GM21360 (cell line): ENCODE results near the gene RIN1.
"Not testable (repeated sequence)": the region's sequence is repeated elsewhere in the genome, so short reads cannot be mapped to it uniquely, and the experiment has no call there.

Experiments used
- ATAC-seq: cut with Tn5 transposase; IDR thresholded peaks from one replicate; pipeline ENCODE4 v1.9.1; 2021; ENCODE audit warnings: mild to moderate bottlenecking, moderate library complexity; ENCODE audit not compliant: unreplicated experiment

The RIN1 gene

DNA sequence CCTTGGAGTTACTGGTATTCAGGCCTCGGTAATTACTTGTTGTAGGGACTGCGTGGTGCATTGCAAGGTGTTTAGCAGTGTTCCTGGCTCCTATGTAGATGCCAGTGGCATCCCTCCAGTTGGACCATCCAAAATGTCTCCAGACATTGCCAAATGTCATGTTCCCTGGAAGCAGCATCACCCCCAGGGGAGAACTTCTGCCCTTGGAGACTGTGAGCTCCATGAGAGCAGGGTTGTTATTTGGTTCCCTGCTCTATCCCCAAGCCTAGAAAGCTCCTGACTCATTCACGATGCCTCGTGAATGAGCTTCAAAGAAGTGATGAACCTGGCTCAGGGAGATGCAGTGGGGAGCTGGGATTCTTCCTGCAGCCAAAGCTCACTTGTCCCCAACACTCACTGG is 14.6 kb downstream of the RIN1 start:
- ATAC-seq: no peak

DNA sequence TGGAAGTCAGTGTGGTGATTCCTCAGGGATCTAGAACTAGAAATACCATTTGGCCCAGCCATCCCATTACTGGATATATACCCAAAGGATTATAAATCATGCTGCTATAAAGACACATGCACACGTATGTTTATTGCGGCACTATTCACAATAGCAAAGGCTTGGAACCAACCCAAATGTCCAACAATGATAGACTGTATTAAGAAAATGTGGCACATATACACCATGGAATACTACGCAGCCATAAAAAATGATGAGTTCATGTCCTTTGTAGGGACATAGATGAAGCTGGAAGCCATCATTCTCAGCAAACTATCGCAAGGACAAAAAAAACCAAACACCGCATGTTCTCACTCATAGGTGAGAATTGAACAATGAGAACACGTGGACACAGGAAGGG is 15.5 kb downstream of the RIN1 start:
- ATAC-seq: not testable (repeated sequence)

DNA sequence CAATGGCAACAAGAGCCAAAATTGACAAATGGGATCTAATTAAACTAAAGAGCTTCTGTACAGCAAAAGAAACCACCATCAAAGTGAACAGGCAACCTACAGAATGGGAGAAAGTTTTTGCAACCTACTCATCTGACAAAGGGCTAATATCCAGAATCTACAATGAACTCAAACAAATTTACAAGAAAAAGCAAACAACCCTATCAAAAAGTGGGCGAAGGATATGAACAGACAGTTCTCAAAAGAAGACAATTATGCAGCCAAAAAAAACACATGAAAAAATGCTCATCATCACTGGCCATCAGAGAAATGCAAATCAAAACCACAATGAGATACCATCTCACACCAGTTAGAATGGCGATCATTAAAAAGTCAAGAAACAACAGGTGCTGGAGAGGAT is 15.9 kb downstream of the RIN1 start:
- ATAC-seq: not testable (repeated sequence)

DNA sequence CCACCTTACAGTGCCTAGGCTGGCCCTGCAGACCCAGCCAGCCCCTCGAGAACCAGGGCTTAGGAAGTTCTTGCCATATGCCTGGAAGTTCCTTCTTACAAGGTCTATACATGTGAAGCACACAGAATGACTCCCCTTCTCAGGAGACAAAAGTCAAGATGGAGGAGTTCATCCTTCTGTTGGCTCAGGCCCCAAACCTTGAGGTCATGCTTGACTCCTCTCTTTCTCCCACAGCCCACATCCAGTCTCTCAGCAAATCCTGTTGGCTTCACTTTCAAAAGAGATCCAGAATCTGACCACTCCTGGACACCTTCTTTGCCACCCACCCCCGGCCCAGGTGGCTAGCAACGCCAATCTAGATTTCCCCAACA is 17.6 kb downstream of the RIN1 start:
- ATAC-seq: no peak

DNA sequence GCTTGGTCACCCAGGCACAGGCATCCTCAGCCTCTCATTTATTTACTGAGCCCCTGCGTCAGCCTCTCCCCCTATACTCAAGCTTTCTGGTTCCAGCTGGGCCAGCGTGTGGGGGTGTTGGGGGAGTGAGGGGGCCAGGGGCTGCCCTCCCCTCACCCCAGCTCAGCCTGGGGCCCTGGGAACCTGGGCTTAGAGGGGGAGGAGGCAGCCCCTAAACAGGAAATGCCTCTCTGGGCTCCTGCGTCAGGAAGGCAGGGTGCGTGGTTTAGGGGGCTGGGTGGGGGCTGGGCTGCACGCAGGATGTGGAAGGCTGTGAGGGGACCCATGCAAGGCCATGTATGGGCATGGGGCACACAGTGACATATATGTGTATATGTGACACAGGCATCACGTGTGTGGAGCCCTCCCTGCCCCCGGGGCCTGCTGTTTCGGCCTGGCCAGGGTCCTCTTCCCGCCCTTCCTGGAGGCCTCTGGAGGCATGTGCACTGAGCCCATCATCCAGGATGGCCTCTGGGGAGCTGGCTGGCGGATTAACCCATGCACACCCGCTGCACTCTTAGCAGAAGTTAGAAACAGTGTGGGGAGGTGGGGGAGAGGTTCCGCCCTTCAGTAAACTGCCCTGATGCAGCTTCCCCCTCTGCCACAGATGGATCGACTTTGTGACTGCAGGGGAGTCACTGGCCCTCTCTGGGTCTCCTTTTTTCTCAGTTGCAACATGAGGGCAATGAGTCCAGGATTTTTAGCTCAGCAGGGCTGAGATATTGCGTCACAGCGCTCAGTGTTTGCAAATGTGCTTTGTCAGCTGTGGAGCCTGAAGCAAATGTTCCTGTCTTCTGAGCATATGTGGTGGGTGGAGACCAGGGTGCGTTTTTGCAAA is 18.3 kb downstream of the RIN1 start:
- ATAC-seq: no peak

DNA sequence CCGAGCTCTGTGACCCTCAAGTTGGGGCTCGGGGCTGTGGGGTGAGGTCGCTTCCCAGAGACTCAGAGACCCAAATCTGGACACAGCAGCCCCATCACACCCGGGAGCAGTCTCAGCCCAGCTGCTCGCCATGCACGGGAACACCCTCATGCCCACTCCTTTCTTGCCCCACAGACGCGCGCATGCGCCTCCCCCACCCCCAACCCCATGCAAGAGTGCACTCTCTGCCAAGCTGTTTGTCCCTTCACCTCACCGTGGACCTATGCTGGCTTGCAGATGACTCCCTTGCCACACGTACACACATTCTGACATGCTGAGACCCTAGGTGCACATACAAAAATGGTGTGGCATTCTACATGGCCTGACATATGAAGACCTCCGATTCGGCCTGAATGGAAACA is 18.9 kb downstream of the RIN1 start:
- no peak for ATAC-seq

DNA sequence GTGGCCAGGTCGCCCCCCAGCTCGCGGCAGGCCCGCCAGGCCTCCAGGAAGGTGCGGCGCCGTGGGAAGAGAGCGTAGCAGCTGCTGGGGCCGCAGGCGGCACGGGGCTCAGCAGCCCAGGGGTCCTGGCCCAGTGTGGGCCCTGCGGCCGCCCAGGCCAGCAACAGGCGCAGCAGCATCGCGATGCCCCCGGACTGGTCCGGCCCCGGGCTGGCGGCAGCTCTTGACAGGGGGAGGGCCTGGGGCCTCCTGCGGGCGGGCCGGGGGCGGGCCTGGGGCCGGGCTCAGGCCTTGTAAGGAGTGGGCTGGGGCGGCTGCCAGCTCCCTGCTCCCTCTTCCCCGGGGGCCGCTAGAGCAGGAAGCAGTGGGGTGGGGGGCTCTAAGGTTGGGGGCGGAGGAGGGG is 19.4 kb downstream of the RIN1 start, which contains the start of gene CD248:
TSS of gene CD248 (minus strand) at position 196 of the 403 bp plus-strand sequence. CDS start at position 179, 17 bp downstream.
- ATAC-seq: no peak

DNA sequence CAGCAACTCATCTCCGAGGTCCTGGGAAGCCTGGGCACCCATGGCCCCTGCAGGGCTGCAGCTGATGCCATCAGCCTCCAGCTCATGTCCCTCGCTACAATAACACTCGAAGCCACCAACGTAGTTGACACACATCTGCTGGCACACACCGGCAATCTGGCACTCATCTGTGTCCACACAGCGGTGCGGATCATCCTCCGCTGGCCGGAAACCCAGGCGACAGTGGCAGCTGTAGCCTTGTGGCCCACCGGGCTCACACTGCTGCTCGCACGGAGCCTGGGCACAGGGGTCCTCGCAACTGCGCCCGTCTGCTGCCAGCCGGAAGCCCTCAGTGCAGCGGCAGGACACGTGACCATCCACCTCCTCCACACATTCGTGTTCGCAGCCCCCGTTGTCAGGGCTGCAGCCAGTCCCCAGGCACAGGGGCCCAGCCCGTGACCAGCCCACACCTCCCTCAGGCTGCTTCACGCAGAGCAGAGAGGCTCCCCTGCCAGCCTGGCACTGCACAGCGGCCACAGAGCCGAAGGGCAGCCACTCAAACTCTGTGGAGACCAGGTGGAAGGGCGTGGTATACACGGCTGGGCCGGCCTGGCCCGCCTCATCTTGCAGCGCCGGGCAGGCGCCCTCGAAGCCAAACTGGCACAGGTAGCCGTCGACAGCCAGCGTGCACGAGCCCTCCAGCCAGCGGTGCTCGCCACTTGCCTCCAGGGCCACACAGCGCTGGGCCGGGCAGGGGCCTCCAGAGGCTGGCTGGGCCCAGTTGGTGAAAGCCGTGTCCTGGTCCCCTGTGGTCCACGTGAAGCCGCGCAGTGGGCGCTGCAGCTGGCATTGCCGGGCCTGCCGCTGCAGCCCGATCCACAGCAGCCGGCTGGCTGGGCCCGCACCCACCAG is 20.1 kb downstream of the RIN1 start:
- no peak for ATAC-seq

DNA sequence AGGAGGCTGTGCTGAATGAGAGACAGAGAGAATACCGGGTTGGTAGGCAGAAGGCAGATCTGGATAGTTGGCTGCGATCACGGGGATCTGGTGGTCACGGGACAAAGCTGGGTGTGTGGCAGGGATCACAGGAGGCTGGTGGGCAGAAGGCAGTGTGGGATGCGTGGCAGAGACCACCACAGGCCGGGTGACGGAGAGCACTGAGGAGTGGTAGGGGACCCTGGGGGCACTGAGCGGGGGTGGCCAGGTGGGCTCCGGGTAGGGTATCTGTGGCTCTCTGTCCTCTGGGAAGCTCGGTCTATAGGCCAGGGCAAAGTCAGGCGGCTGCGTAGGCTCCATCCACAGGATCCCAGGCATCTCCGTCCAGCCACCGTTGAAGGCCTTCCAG is 20.7 kb downstream of the RIN1 start:
- ATAC-seq: no peak

DNA sequence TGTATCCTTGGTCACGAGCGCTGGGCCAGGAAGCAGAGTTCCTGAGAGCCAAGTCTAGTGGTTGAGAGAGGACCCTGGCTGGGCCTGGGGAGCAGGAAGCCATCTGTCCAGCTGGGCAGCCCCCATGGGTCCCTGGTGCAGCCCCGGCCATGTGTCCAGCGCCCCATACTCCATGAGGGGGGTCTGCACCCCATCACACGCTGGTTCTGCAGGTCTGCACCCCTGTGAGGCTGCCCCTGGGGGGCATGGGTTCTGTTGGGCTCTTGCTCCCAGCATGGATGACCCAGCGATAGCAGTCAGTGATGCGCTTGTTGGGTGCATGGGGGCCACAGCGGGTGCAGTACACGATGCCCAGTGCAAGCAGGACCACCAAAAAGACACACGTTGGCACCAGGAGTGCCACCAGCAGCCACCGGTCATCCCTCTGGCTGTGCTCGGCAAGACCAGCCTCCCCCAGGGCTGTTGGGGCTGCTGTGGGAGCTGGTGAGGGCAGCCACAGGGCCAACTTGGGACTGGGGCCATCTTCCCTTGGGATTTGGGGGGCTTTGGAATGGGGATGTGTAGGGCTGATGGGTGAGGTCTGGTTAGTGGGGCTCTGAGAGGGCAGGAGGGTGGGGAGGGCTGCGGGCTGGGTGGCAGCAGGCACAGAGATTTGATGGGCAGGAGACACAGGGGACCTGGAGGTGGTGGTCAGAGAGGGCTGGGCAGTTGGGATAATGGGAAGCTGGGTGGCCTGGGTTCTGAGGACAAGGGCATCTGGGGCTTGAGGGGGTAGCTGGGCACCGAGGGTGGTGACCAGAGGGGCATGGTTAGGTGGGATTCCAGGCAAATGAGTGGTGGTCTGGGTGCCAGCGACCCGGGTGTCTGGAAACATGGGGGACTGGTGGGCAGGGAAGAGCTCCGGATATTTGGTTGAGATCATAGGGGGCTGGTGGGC is 21.4 kb downstream of the RIN1 start:
- no peak for ATAC-seq

DNA sequence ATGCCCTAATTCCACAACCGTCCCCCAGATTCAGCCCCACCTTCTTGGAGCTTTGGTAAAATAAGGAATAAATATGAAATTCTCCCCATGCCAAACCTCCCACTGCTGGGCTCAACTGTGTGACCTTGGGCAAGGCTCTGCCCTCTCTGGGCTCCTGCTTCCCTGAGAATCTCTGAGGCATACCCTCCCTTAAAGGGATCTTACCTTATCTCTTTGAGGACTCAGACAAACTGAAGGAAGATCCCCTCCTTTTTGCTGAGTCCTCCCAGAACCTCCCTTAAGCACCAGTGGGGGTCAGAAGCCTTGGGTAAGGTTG is 22.1 kb downstream of the RIN1 start:
- no peak for ATAC-seq

DNA sequence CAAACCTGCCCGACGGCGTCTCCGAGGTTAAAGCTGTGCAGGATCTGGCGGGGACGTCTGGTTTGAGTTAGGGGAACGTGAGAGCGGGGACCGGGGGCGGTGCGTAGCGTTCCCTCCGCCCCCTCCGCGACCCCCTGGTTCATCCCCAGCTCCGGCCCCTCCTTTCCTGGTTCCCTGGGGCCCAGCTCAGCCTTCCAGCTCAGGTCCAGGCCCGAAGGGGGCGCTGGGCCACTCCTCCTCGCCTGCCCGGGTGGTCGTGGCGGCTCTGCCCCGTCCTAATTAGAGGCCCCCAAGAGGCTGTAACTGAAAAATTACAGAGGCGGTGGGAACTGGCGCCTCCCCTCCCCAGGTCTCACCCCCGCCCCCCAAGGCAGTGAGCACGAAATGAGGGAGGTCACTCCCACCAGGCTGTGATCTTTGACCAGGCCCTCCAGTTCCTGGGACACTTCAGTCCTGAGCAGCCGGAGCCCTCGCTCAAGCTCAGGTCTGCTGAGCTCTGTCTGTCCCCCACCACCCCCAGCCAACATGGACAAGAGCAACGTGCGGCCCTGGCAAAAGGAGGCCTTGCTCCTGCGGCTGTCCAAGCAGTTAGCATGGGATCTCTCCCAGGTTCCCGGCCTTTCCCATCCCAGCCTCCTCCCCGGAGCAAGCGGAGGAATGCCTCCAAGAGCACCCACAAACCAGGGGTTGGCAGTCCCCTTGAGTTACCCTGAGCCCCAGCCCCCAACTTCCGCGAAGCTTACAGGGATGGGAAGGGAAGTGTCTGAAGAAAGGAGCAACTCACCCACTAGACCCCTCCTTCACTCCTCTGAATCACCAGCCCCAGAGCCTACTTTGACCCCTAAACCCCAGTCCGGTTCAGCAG is 22.7 kb downstream of the RIN1 start:
- no peak for ATAC-seq

DNA sequence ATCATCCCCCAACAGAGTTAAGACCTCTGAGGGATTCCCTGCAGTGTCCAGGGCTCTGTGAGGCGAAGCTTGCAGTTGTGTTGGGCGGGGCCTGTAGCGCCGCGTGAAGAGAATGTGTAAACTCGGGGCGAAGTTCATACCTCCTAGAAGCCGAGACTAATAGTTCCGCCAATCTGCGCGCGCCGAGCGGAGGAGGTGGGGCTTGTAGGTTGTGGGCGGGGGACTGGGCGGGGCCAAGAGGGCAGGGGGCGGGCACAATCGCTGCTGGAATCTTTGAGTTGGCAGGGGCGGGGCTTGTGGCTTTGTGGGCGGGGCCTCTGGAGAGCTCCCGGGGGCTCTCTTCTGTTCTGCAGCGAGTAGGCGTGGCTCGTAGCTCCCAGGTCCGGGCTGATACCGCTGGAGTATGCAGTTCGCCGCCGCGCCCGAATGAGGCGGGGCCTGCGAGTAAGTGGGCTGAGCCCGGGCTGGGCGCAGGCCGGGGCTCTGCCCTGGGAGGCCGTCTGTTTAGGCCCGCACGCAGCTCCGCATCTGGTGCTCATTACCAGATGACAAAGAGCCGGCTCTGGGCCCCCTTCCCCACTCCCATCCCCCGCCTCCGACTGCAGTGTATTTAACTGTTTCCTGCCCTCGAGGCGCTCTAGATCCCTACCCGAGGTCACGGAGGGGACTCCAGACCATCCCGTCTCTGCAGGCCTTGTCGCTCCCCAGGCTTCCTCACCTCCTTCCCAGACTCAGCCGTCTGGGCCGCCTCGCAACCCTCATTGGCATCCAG is 23.5 kb downstream of the RIN1 start:
- peak; percentile 65 for ATAC-seq

DNA sequence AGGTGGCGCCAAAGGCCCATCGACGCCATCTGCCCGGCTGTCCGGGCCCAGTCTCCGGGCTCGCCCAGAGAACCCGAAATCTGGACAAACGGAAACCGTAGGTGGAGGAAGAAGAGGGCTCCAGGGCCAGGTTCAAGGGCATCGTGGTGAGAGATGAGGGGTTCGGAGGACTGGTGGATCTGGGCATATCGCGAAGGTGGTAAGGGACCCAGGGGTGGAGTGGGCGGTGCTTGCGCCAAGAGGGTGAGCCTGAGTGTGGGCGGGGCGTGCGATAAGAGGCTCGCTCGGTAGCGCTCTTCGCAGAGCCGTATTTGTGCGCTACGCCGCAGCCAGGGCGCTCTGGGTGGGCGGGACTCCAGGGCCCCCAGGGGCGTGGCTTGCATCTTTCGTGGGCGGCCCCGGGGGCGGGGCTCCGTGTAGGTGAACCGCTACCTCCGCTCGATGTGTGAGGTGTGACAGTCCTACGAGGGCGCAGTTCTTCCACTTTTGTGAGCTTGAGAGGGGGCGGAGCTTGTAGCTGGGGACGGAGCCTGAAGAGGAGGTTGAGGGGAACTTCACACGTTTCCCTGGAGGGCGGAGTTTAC is 24.2 kb downstream of the RIN1 start:
- ATAC-seq: peak; percentile 42

DNA sequence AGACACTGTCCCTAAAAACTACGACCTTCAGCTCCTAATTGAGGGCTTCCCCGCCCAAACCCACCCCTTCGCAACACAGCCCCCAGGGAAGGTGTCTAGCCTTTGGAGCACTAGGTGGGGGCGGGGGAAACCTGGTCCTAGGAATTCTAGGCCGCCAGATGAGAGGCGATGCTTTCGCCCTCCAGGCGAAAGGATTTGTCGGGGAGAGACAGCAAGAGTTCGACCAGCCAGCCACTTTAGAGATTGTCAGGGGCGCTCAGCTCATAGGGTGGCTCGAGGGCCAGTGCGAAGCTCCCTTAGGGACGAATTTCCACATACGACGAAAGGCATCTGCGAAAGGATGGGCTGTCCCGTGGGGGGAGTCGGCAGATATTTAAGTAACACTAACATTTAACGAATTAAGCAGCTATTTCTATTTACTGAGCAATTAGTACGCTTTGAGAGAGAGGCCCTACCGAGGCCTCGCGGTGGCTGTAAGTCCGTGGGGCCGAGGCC is 24.7 kb downstream of the RIN1 start:
- no peak for ATAC-seq

DNA sequence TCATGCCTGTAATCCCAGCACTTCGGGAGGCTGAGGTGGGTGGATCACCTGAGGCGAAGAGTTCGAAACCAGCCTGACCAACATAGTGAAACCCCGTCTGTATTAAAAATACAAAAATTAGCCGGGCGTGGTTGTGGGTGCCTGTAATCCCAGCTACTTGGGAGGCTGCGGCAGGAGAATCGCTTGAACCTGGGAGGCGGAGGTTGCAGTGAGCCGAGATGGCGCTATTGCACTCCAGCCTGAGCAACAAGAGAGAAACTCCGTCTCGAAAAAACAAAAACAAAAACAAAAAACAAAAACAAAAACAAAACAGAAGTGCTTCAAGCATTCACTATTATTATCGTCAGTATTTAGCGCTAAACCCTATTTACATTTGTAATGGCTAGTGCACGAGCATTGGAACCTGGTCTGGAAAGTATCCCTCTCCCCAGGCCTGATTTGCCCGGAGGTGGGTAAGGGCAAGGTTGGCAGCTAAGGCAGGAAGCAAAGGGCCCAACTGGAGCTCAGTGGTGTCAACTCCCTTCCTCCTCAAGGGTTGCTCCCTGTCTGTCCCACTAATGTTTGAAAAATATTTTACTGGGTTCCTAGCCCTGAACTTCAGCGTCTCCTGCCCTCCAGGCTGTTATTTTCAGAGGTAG is 25.3 kb downstream of the RIN1 start:
- not testable (repeated sequence) for ATAC-seq

DNA sequence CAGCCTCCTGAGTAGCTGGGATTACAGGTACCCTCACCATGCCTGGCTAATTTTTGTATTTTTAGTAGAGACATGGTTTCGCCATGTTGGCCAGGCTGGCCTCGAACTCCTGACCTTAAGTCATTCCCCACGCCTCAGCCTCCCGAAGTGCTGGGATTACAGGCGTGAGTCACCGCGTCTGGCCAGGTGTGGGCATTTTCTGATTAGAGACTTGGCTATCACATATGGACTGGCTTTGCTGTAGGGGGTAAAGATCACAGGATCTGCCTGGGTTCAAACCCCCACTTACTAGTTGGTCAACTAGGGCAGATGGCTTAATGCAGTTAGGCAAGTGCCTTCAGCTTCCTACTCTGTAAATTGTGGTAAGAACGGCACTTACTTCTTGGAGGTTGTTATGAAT is 25.9 kb downstream of the RIN1 start:
- no peak for ATAC-seq

DNA sequence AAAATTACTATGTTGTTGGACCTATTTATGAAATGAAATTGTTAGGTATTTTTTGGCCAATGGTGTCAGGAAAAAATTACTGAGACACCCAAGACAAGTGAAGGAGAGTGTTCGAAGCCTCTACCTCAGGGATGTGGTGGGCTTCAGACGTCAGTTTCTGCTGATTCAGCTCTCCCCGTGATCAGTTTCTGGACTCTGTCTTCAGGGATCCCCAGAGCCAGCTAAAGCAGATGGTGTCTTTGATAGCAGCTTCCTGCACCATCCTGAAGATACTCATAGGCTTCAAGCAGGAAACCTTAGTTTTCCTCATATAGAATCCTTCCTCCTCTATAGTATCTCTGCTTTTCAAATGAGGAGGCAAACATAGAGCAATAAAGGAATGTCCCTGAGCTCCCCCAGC is 26.8 kb downstream of the RIN1 start:
- ATAC-seq: no peak
